Activated CD8-positive, alpha-beta memory T cell treated with anti-CD3 and anti-CD28 coated beads, Interleukin-2, amount 50 U/mL, for 1 hour (primary cell): ENCODE measurements around the gene CABP1.
"Not testable (repeated sequence)": the region's sequence is repeated elsewhere in the genome, so short reads cannot be mapped to it uniquely, and the experiment has no call there.

Experiments
- DNase-seq: peaks from one replicate; pipeline ENCODE4 v3.0.0-alpha.2; 2020; ENCODE audit errors: extremely low read depth

Gene CABP1

GRCh38 chr12:120668091-120668867 lies 27.9 kb downstream of the CABP1 start:
- no peak for DNase-seq

- DNase-seq: no peak
Measured at GRCh38 chr12:120668868-120669840, 28.7 kb downstream of the CABP1 start.

GRCh38 chr12:120670237-120670636 lies 29.8 kb downstream of the CABP1 start:
- not testable (repeated sequence) for DNase-seq

- no peak for DNase-seq
Measured at GRCh38 chr12:120670667-120671066, 30.2 kb downstream of the CABP1 start.

GRCh38 chr12:120674097-120674636 lies 33.7 kb downstream of the CABP1 start:
- no peak for DNase-seq

- DNase-seq: no peak
Measured at GRCh38 chr12:120677765-120678473, 37.5 kb downstream of the CABP1 start.

GRCh38 chr12:120678572-120678971 lies 38.1 kb downstream of the CABP1 start:
- DNase-seq: no peak

GRCh38 chr12:120680165-120680738 lies 39.8 kb downstream of the CABP1 start:
- no peak for DNase-seq

- no peak for DNase-seq
Measured at GRCh38 chr12:120684523-120684932, 44.1 kb downstream of the CABP1 start.

- no peak for DNase-seq
Measured at GRCh38 chr12:120685522-120685921, 45.1 kb downstream of the CABP1 start.

- peak; percentile 95 for DNase-seq
Measured at GRCh38 chr12:120686151-120686689, 45.8 kb downstream of the CABP1 start.

- DNase-seq: peak; percentile 98
Measured at GRCh38 chr12:120686690-120687577, 46.5 kb downstream of the CABP1 start, which contains the start of gene MLEC. Gene MLEC, plus strand, starts transcription at chr12:120687149. Its CDS starts 148 bp downstream, at chr12:120687297.

- no peak for DNase-seq
Measured at GRCh38 chr12:120687578-120688289, 47.3 kb downstream of the CABP1 start.

- no peak for DNase-seq
Measured at GRCh38 chr12:120688527-120689071, 48.2 kb downstream of the CABP1 start.

- DNase-seq: no peak
Measured at GRCh38 chr12:120689397-120690082, 49.1 kb downstream of the CABP1 start.

GRCh38 chr12:120690083-120690450 lies 49.6 kb downstream of the CABP1 start:
- no peak for DNase-seq

GRCh38 chr12:120690978-120691377 lies 50.6 kb downstream of the CABP1 start:
- DNase-seq: no peak

GRCh38 chr12:120692524-120693033 lies 52.2 kb downstream of the CABP1 start:
- no peak for DNase-seq
